ENCODE data around the gene NCOA3. TPM values are rescaled to one million over a fixed set of nuclear protein-coding genes. Genes with fewer than 3 reads are reported as not detected.

NCOA3 gene
- total RNA-seq, 3 donors from 2014 or later: 40.6 to 57.1 (median 45.1) TPM

DNA sequence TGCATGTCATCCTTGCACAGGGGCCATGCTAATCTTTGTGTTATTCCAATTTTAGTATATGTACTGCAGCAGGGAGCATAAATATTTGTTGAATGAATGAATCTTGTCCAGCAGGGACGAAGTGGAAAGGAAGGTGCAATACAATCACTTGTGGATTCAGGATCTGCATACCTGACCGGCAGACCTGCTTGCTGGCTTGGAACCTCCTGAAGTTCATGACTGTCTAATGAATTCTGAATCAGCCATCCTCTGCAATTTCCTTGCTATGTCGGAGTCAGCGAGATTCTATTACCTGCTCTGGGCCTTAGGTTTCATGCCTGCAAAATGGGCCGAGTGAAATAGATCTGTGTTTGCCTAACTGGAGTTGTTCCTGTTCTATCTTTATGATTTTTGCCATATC is 17.4 kb upstream of the NCOA3 start:
- TF ChIP-seq CTCF (IDR thresholded peaks at IDR 0.05) (no peak), POLR2AphosphoS5 (IDR thresholded peaks at IDR 0.05) (no peak), POLR2A (IDR thresholded peaks at IDR 0.05) (no peak)
- Histone ChIP-seq H3K4me1 (no peaks in the 10 kb centered on the region), H3K27me3 (no peaks in the 10 kb centered on the region), H3K4me3 (no peak overlapping the region), H3K27ac (no peak overlapping the region), H3K9me3 (no peaks in the 10 kb centered on the region), H3K36me3 (no peaks in the 10 kb centered on the region)
- intact Hi-C loops (cut with DNase I; ENCODE audit: low total_unique reads): no loop called here
- no peak for DNase-seq (ENCODE audit: low spot score in 2 of 2)

DNA sequence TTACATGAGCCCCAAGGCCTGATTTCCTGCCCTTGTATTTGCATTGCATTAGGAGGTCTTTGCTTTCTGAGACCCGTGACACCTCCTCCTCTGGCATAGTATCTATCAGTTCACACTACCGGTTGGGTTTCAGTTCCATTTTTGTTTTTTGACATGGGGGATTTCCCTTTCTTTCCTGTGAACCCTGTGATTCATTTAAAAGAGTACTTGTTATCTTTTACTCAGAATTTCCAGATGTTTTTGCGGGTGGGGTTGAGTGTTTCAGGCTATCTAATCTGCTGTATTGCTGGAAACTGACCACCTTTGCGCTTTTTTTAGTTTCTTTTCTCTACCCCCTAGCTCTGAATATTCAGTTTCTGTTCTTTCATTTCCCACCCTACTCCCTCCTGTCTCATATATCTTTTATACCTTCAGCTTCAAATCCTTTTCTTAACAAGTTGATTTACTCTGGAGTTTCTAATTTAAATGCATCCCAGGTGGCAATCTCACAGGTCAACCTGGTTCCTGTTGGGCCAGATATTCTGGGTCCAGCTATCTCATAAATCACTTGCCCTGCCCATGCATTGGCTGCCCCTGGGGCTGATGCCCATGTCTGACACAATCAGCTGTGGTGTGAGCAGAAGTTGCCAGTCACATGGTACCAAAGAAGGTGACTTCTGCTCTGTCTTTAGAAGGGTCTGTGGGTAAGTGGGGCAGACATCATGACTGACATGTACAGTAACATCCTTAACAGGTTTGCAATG is 14.3 kb upstream of the NCOA3 start:
- H3K27ac ChIP-seq: no peak overlapping the region
- no peaks in the 10 kb centered on the region for H3K9me3 ChIP-seq
- no peaks in the 10 kb centered on the region for H3K27me3 ChIP-seq
- intact Hi-C loops (cut with DNase I; ENCODE audit: low total_unique reads): no loop called here
- DNase-seq (ENCODE audit: low spot score in 2 of 2): no peak
- TF ChIP-seq CTCF (IDR thresholded peaks at IDR 0.05) (no peak), POLR2AphosphoS5 (IDR thresholded peaks at IDR 0.05) (no peak), POLR2A (IDR thresholded peaks at IDR 0.05) (no peak)
- no peaks in the 10 kb centered on the region for H3K36me3 ChIP-seq
- H3K4me3 ChIP-seq: no peak overlapping the region
- no peaks in the 10 kb centered on the region for H3K4me1 ChIP-seq

- H3K27me3 ChIP-seq: no peaks in the 10 kb centered on the region
- intact Hi-C loops (cut with DNase I; ENCODE audit: low total_unique reads): no loop called here
- no peak overlapping the region for H3K4me3 ChIP-seq
- no peaks in the 10 kb centered on the region for H3K36me3 ChIP-seq
- H3K9me3 ChIP-seq: no peaks in the 10 kb centered on the region
- TF ChIP-seq CTCF (IDR thresholded peaks at IDR 0.05) (no peak), POLR2A (IDR thresholded peaks at IDR 0.05) (no peak), POLR2AphosphoS5 (IDR thresholded peaks at IDR 0.05) (no peak)
- H3K4me1 ChIP-seq: peaks cover 0 to 11% of the 10 kb centered on the region in 2 donors
- no peak for DNase-seq (ENCODE audit: low spot score in 2 of 2)
- H3K27ac ChIP-seq: no peak overlapping the region
Measured at GRCh38 chr20:47489448-47489872, 12.2 kb upstream of the NCOA3 start.

- no peaks in the 10 kb centered on the region for H3K36me3 ChIP-seq
- intact Hi-C loops (cut with DNase I; ENCODE audit: low total_unique reads): no loop called here
- no peaks in the 10 kb centered on the region for H3K27me3 ChIP-seq
- no peaks in the 10 kb centered on the region for H3K9me3 ChIP-seq
- H3K4me3 ChIP-seq: no peak overlapping the region
- peaks cover 0 to 11% of the 10 kb centered on the region in 2 donors for H3K4me1 ChIP-seq
- no peak for TF ChIP-seq POLR2AphosphoS5 (IDR thresholded peaks at IDR 0.05)
- no peak for TF ChIP-seq CTCF (IDR thresholded peaks at IDR 0.05)
- no peak for TF ChIP-seq POLR2A (IDR thresholded peaks at IDR 0.05)
- DNase-seq (ENCODE audit: low spot score in 2 of 2): no peak
- no peak overlapping the region for H3K27ac ChIP-seq
Measured at GRCh38 chr20:47490795-47491194, 10.9 kb upstream of the NCOA3 start.

- Histone ChIP-seq H3K27ac (peak overlapping the region; percentile 58 to 71), H3K9me3 (no peaks in the 10 kb centered on the region), H3K36me3 (no peaks in the 10 kb centered on the region), H3K27me3 (no peaks in the 10 kb centered on the region), H3K4me1 (peaks cover 0 to 11% of the 10 kb centered on the region in 2 donors), H3K4me3 (no peak overlapping the region)
- intact Hi-C loops (cut with DNase I; ENCODE audit: low total_unique reads): no loop called here
- no peak for DNase-seq (ENCODE audit: low spot score in 2 of 2)
- TF ChIP-seq POLR2A (IDR thresholded peaks at IDR 0.05) (no peak), CTCF (IDR thresholded peaks at IDR 0.05) (no peak), POLR2AphosphoS5 (IDR thresholded peaks at IDR 0.05) (no peak)
Measured at GRCh38 chr20:47492284-47492683, 9.4 kb upstream of the NCOA3 start.
